K562 (cell line): ENCODE results near the gene ANKRD34A.

Source experiments
- CTCF ChIP-seq, 3 experiments: IDR thresholded peaks in 2 of 3; conservative IDR thresholded peaks in 1 of 3; 2 replicates each; pipeline ENCODE4 v1.5.1; 2011 to 2012; ENCODE audit warnings: low read length in 3 of 3, mild to moderate bottlenecking in 3 of 3, control low read depth in 2 of 3, improper control_type of control experiment in 1 of 3, inconsistent platforms in 1 of 3, low read depth in 1 of 3, mixed read lengths in 1 of 3, moderate library complexity in 1 of 3; ENCODE audit not compliant: insufficient read depth in 2 of 3
- NR2C2 ChIP-seq, 2 experiments: fragments of 200-800 bp in 1 of 2; sonication (Bioruptor generic) in 1 of 2; sonication (generic) in 1 of 2; formaldehyde crosslinking in 1 of 2; IDR thresholded peaks; 2 replicates each; pipeline versions ENCODE4 v1.6.1 to v1.8.0; 2016 to 2022; ENCODE audit warnings: mild to moderate bottlenecking in 1 of 2, missing compliant biosample characterization in 1 of 2, missing genetic modification characterization in 1 of 2, missing genetic modification reagents in 1 of 2
- SIN3B ChIP-seq: fragments of 450-650 bp; IDR thresholded peaks from 2 replicates; pipeline ENCODE4 v1.6.1; 2017; ENCODE audit warnings: low read depth, mild to moderate bottlenecking, moderate library complexity
- SPI1 ChIP-seq: IDR thresholded peaks from 2 replicates; pipeline ENCODE4 v1.6.1; 2011; ENCODE audit warnings: low read depth, low read length, control low read depth, borderline replicate concordance
- ZBTB40 ChIP-seq, 2 experiments: fragments of 450-650 bp in 1 of 2; sonication (generic) in 1 of 2; formaldehyde crosslinking in 1 of 2; IDR thresholded peaks; 2 replicates each; pipeline versions ENCODE4 v1.7.1 to v1.9.0; 2016 to 2022; ENCODE audit warnings: inconsistent platforms in 1 of 2, mild to moderate bottlenecking in 1 of 2, missing genetic modification reagents in 1 of 2

DNA sequence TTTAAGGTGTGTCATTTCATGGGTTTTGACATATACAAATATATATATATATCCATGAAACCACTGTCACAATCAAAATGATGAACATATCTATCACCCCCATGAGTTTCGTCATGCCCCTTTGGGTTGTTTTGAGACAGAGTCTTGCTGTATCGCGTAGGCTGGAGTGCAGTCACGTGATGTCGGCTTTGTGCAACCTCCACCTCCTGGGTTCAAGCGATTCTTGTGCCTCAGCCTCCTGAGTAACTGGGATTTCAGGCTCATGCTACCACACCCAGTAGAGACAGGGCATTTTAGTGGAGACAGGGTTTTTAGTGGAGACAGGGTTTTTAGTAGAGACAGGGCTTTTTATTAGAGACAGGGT lies 49.2 kb upstream of the ANKRD34A start:
- TF ChIP-seq SPI1 (no peak), CTCF (IDR thresholded peaks at IDR 0.05 in 2 of 3, conservative IDR thresholded peaks at IDR 0.05 in 1 of 3; ENCODE audit: insufficient read depth in 2 of 3, low read depth in 1 of 3, low read length in 3 of 3) (no peak), NR2C2 (CRISPR knock-in tag; IDR thresholded peaks at IDR 0.05) (no peak), NR2C2 (tag; IDR thresholded peaks at IDR 0.05) (no peak), SIN3B (no peak), ZBTB40 (IDR thresholded peaks at IDR 0.05) (no peak), ZBTB40 (CRISPR knock-in tag; IDR thresholded peaks at IDR 0.05) (no peak)
